Sigmoid colon (tissue), 4 donors: Measurements from ENCODE around the gene FBH1.

Experiments
- CTCF ChIP-seq, 4 experiments: fragments of 450-650 bp in 3 of 4; fragments of 200-600 bp in 1 of 4; IDR thresholded peaks; one replicate each; pipeline ENCODE4 v1.5.1; 2016 to 2019; ENCODE audit warnings: antibody characterized with exemption in 4 of 4, mild to moderate bottlenecking in 3 of 4, moderate library complexity in 2 of 4
- EP300 ChIP-seq, 4 donors: sonication (generic); formaldehyde crosslinking; IDR thresholded peaks; one replicate each; pipeline ENCODE4 v1.6.1; 2017; ENCODE audit warnings: antibody characterized with exemption in 4 of 4
- POLR2A ChIP-seq, 2 donors: fragments of 450-650 bp; IDR thresholded peaks; one replicate each; pipeline ENCODE4 v1.6.1; 2016; ENCODE audit warnings: antibody characterized with exemption in 2 of 2, mild to moderate bottlenecking in 2 of 2, moderate library complexity in 2 of 2
- POLR2AphosphoS5 ChIP-seq, 4 donors: sonication (generic); formaldehyde crosslinking; IDR thresholded peaks; one replicate each; pipeline ENCODE4 v1.6.1; 2017; ENCODE audit warnings: antibody characterized with exemption in 4 of 4

- TF ChIP-seq POLR2AphosphoS5 (IDR thresholded peaks at IDR 0.05), result no peak
- TF ChIP-seq CTCF (IDR thresholded peaks at IDR 0.05), result no peak
- no peak for TF ChIP-seq POLR2A (IDR thresholded peaks at IDR 0.05)
- no peak for TF ChIP-seq EP300 (IDR thresholded peaks at IDR 0.05)
These were observed 35.9 kb upstream of the FBH1 start for GRCh38 chr10:5854131-5854475.
